Colonic mucosa (tissue), 4 donors: Measurements from ENCODE around the gene ST6GALNAC6. TPM values are rescaled to one million over a fixed set of nuclear protein-coding genes. Genes with fewer than 3 reads are reported as not detected.
A peak's percentile ranks its signal among the peaks of the same experiment; 100 is the strongest.
"Not testable (repeated sequence)": the region's sequence is repeated elsewhere in the genome, so short reads cannot be mapped to it uniquely, and the experiment has no call there.

Source experiments
- DNase-seq: peaks from one replicate; pipeline ENCODE4 v3.0.0-alpha.2; 2020
- H3K27ac ChIP-seq: fragments of 200-600 bp; one replicate; pipeline ENCODE4 v1.8.0; 2021
- H3K27me3 ChIP-seq: fragments of 200-600 bp; one replicate; pipeline ENCODE4 v1.8.0; 2021
- H3K36me3 ChIP-seq: fragments of 200-600 bp; one replicate; pipeline ENCODE4 v1.8.0; 2021
- H3K4me1 ChIP-seq: fragments of 200-600 bp; one replicate; pipeline ENCODE4 v1.8.0; 2021; ENCODE audit warnings: mild to moderate bottlenecking
- H3K4me3 ChIP-seq: fragments of 200-600 bp; one replicate; pipeline ENCODE4 v1.8.0; 2021
- H3K9ac ChIP-seq, 2 donors: one replicate each; pipeline ENCODE4 v1.7.0; 2013; ENCODE audit warnings: control low read depth in 2 of 2, low read depth in 2 of 2, low read length in 2 of 2
- H3K9me3 ChIP-seq: fragments of 200-600 bp; one replicate; pipeline ENCODE4 v1.8.0; 2021
- intact Hi-C: fragments of 100-400 bp; cut with DNase I; formaldehyde crosslinking; loops from one replicate; pipeline ENCODE4 v1.14.1; 2022
- total RNA-seq, 2 donors: library from RNA; stranded (reverse); fragmentation: NEBNext Ultra II Directional in 1 of 2; extraction: Animal tissue kit (Norgen Biotek cat#: 25700) in 1 of 2; gene quantifications; one replicate each; pipeline ENCODE4 v1.2.1, GENCODE V29; 2021
- TF ChIP-seq, protein P1 (sequence below): fragments of 200-600 bp; IDR thresholded peaks from one replicate; pipeline ENCODE4 v1.8.0; 2022; ENCODE audit warnings: antibody characterized with exemption, mild to moderate bottlenecking
- donor health status: healthy.
- donor health status: DM: no; HTN: no; CAD: no.
- donor health status: DM: no; HTN: no; CAD: no.

Gene ST6GALNAC6
- total RNA-seq, 2 donors from 2014 or later = 251 to 279 TPM

GRCh38 chr9:127872369-127873222 lies 26.8 kb downstream of the ST6GALNAC6 start:
- intact Hi-C loops = loop anchor here (10.0 kb wide), 1 partner anchor 68 kb away; the partner anchor contains the start of gene FPGS
- TF ChIP-seq, protein P1, sequence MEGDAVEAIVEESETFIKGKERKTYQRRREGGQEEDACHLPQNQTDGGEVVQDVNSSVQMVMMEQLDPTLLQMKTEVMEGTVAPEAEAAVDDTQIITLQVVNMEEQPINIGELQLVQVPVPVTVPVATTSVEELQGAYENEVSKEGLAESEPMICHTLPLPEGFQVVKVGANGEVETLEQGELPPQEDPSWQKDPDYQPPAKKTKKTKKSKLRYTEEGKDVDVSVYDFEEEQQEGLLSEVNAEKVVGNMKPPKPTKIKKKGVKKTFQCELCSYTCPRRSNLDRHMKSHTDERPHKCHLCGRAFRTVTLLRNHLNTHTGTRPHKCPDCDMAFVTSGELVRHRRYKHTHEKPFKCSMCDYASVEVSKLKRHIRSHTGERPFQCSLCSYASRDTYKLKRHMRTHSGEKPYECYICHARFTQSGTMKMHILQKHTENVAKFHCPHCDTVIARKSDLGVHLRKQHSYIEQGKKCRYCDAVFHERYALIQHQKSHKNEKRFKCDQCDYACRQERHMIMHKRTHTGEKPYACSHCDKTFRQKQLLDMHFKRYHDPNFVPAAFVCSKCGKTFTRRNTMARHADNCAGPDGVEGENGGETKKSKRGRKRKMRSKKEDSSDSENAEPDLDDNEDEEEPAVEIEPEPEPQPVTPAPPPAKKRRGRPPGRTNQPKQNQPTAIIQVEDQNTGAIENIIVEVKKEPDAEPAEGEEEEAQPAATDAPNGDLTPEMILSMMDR = no peak
- Histone ChIP-seq H3K4me1 (peaks cover 23% of the 10 kb centered on the region), H3K4me3 (no peak overlapping the region), H3K9me3 (no peaks in the 10 kb centered on the region), H3K27ac (no peak overlapping the region), H3K36me3 (no peaks in the 10 kb centered on the region), H3K9ac (no peak overlapping the region), H3K27me3 (no peaks in the 10 kb centered on the region)
- DNase-seq = no peak

DNA sequence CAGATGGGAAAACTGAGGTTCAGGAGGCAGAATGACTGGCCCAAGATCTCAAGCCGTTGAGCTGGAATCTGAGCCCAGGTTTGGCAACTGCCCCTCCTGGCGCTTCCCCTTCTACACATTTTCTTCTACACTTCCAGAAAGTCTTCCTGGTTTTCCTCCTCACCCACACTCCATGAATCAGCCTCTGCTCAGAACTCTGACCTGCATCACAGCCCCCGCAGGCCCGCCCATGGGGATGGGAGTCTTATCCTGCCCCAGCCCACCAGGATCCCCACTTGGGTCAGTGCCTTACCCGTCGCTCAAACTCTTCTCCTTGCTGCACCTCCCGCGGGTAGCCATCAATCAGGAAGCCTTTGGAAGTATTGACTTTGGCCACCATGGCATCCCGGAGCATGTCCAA lies 27.9 kb downstream of the ST6GALNAC6 start:
- H3K9ac ChIP-seq = no peak overlapping the region
- H3K27ac ChIP-seq = no peak overlapping the region
- peaks cover 19% of the 10 kb centered on the region for H3K4me1 ChIP-seq
- no peaks in the 10 kb centered on the region for H3K9me3 ChIP-seq
- no peaks in the 10 kb centered on the region for H3K27me3 ChIP-seq
- intact Hi-C loops = loop anchor here (2.0 to 10.0 kb wide), 2 partner anchors 45 to 67 kb away; partner anchors contain the start of genes FPGS and ST6GALNAC4
- TF ChIP-seq, protein P1 = no peak
- H3K36me3 ChIP-seq = no peaks in the 10 kb centered on the region
- H3K4me3 ChIP-seq = no peak overlapping the region
- DNase-seq = no peak

DNA sequence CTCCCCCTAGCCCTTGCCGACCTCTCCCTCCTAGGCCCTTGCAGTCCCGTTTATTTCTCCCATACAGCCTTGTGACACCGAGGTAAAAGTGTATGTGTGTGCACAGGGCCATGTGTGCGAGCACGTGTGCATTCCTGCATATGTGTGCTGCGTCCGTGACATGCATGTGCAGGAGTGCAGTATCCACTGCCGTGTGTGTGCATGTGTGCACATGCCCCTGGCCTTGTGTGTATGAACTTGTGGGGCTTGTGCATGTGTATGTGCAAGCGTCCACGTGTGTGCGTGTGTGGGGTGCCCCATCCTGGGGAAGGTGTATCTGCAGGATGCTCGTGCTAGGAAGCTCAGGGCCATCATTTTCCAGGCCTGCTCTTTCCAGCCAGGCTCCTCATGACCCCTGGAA lies 28.5 kb downstream of the ST6GALNAC6 start:
- no peak for DNase-seq
- intact Hi-C loops = loop anchor here (2.0 to 10.0 kb wide), 2 partner anchors 46 to 66 kb away; partner anchors contain the start of genes FPGS and ST6GALNAC4
- H3K27ac ChIP-seq = no peak overlapping the region
- H3K4me3 ChIP-seq = no peak overlapping the region
- H3K27me3 ChIP-seq = no peaks in the 10 kb centered on the region
- TF ChIP-seq, protein P1 = no peak
- H3K9ac ChIP-seq = no peak overlapping the region
- no peaks in the 10 kb centered on the region for H3K36me3 ChIP-seq
- H3K4me1 ChIP-seq = peaks cover 12% of the 10 kb centered on the region
- no peaks in the 10 kb centered on the region for H3K9me3 ChIP-seq

DNA sequence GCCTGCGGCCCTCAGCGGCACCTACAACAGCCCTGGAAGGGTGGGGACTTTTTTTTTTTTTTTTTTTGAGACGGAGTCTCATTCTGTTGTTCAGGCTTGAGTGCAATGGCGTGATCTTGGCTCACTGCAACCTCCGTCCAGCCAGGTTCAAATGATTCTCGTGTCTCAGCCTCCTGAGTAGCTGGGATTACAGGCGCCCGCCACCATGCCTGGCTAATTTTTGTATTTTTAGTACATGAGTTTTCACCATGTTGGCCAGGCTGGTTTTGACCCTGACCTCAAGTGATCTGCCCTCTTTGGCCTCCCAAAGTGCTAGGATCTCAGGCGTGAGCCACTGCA lies 29.3 kb downstream of the ST6GALNAC6 start:
- H3K9me3 ChIP-seq, H3K36me3 ChIP-seq, H3K4me3 ChIP-seq, H3K27me3 ChIP-seq, DNase-seq, H3K27ac ChIP-seq, H3K9ac ChIP-seq: not testable (repeated sequence)
- TF ChIP-seq, protein P1 = peak; percentile 42
- H3K4me1 ChIP-seq = peaks cover 12% of the 10 kb centered on the region
- intact Hi-C loops = loop anchor here (2.0 to 10.0 kb wide), 2 partner anchors 47 to 65 kb away; partner anchors contain the start of genes FPGS and ST6GALNAC4

DNA sequence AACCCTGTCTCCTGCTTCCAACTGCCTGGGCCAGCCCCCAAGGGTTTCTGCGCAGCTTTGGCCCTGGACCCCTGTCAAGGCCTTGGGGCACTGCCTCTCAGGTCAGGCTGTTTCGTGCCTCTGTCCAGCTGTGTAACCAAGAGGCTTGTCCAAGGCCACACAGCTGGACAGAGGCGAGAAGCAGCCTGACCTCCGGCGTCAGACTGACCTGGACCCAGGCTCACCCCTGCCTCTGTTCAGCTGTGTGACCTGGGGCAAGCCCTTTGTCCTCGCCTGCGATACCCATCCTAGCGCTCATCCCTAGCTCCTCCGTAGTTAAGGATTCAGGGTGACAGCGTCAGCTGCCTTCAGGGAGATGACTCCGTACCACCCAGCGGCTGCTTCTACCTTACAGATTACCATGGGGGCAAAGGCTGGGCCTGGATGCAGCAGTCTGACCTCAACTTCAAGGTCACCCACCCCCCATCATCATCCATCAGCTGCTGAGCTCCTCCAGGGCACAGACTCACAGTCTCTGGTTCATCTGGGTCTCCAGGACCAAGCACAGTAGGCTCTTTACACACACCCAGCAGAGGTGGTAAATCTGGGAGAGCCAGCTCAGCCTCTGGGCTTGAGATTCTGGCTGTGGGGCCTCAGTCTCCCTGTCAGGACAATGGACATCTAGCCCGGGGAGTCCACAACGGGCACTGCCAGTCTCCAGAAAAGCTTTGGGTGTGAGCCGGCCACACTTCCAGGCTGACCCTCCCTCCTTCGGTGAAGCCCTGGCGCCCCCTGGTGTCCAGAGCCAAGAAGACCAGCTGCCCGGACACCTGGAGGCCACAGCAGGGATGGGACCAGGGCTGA lies 29.9 kb downstream of the ST6GALNAC6 start:
- peaks cover 7% of the 10 kb centered on the region for H3K4me1 ChIP-seq
- no peak overlapping the region for H3K4me3 ChIP-seq
- H3K36me3 ChIP-seq = no peaks in the 10 kb centered on the region
- no peak overlapping the region for H3K9ac ChIP-seq
- no peaks in the 10 kb centered on the region for H3K9me3 ChIP-seq
- intact Hi-C loops = loop anchor here (2.0 to 10.0 kb wide), 3 partner anchors 47 to 132 kb away; partner anchors contain the start of genes FPGS, ST6GALNAC4 and TOR2A
- no peaks in the 10 kb centered on the region for H3K27me3 ChIP-seq
- no peak overlapping the region for H3K27ac ChIP-seq
- DNase-seq = peak; percentile 94
- TF ChIP-seq, protein P1 = peak; percentile 81
